Hepatocyte (in vitro differentiated cells): ENCODE results near the gene DDX1.

Source experiments
- EZH2phosphoT487 ChIP-seq: fragments of 200-600 bp; sonication (generic); IDR thresholded peaks from one replicate; pipeline ENCODE4 v1.6.1; 2018; ENCODE audit warnings: antibody characterized with exemption, mild to moderate bottlenecking, low read depth, moderate library complexity; ENCODE audit not compliant: unreplicated experiment, severe bottlenecking
- TF ChIP-seq, protein P1 (sequence below): fragments of 200-600 bp; sonication (generic); IDR thresholded peaks from 2 replicates; pipeline ENCODE4 v1.5.1; 2016; ENCODE audit warnings: antibody characterized with exemption, mild to moderate bottlenecking; ENCODE audit not compliant: poor library complexity

DNA sequence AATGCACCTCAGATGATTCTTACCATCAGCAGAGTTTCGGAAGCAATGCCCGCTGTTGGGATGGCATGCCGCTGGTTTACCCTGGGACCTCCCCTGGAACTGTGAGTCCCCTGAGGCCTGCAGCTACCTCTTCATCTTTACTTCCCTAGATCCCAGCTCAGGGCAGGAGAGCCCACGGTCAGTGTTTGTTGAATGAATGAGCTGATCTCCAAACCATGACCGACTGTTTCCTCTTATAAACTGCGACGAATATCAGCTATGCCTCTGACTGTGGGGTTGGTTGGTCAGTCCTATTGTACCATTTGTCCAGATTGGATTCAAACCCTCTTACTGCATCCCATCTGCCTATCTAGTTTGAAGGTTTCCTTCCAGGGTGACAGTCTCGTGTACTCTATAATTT is 64.4 kb downstream of the DDX1 start:
- no peak for TF ChIP-seq EZH2phosphoT487
- TF ChIP-seq, protein P1, sequence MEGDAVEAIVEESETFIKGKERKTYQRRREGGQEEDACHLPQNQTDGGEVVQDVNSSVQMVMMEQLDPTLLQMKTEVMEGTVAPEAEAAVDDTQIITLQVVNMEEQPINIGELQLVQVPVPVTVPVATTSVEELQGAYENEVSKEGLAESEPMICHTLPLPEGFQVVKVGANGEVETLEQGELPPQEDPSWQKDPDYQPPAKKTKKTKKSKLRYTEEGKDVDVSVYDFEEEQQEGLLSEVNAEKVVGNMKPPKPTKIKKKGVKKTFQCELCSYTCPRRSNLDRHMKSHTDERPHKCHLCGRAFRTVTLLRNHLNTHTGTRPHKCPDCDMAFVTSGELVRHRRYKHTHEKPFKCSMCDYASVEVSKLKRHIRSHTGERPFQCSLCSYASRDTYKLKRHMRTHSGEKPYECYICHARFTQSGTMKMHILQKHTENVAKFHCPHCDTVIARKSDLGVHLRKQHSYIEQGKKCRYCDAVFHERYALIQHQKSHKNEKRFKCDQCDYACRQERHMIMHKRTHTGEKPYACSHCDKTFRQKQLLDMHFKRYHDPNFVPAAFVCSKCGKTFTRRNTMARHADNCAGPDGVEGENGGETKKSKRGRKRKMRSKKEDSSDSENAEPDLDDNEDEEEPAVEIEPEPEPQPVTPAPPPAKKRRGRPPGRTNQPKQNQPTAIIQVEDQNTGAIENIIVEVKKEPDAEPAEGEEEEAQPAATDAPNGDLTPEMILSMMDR, result no peak
